ENCODE data around the gene PTGIS.

The PTGIS gene

GRCh38 chr20:49534255-49534712 is 33.7 kb downstream of the PTGIS start:
- DNase-seq (ENCODE audit: low read depth): peak; percentile 86
- Histone ChIP-seq H3K4me1 (ENCODE audit: control insufficient read depth, insufficient read depth, low read length) (peaks cover 15% of the 10 kb centered on the region), H3K9ac (ENCODE audit: low read length) (no peak overlapping the region), H3K36me3 (ENCODE audit: control insufficient read depth, insufficient read depth, low read length, severe bottlenecking) (peaks cover 79% of the 10 kb centered on the region), H3K4me3 (ENCODE audit: low read length) (no peak overlapping the region), H3K9me3 (ENCODE audit: control insufficient read depth, low read length) (peaks cover 3% of the 10 kb centered on the region), H3K27me3 (replicated peaks; ENCODE audit: control insufficient read depth, insufficient read depth, low read length) (no peaks in the 10 kb centered on the region)

DNA sequence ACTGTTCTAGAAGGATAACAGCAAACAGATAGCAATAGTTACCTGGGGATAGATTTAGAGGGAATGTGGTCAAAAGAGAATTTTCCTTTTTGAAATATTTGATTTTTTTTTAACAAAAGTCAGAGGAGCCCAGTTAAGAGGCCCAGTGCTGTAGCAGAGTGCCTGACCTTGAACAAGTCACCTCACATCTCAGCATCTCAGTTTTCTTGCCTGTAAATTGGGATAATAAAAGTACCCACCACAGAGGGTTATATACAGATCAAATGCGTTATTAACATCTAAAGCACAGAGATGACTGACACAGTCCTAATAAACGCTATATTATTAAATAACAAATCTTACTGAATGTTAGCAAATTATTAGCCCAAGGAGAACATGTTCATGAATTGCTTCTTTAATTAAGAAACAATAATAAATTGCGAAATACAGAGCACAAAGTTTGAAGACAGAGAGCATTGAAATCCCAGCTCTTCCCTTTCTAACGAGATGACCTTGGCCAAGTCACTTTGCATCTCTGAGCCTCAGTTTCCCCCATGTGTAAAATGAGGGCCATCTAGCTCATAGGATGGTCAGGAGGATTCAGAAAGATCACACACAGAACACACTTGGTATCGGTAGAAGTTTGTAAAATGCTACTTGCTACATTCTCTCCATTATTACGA is 35.5 kb downstream of the PTGIS start:
- peaks cover 3% of the 10 kb centered on the region for H3K9me3 ChIP-seq (ENCODE audit: control insufficient read depth, low read length)
- no peak overlapping the region for H3K9ac ChIP-seq (ENCODE audit: low read length)
- H3K4me1 ChIP-seq (ENCODE audit: control insufficient read depth, insufficient read depth, low read length): peaks cover 19% of the 10 kb centered on the region
- DNase-seq (ENCODE audit: low read depth): no peak
- no peak overlapping the region for H3K4me3 ChIP-seq (ENCODE audit: low read length)
- peaks cover 76% of the 10 kb centered on the region for H3K36me3 ChIP-seq (ENCODE audit: control insufficient read depth, insufficient read depth, low read length, severe bottlenecking)
- H3K27me3 ChIP-seq (replicated peaks; ENCODE audit: control insufficient read depth, insufficient read depth, low read length): no peaks in the 10 kb centered on the region

- Histone ChIP-seq H3K36me3 (ENCODE audit: control insufficient read depth, insufficient read depth, low read length, severe bottlenecking) (peaks cover 63% of the 10 kb centered on the region), H3K4me1 (ENCODE audit: control insufficient read depth, insufficient read depth, low read length) (peaks cover 12% of the 10 kb centered on the region), H3K4me3 (ENCODE audit: low read length) (no peak overlapping the region), H3K9me3 (ENCODE audit: control insufficient read depth, low read length) (peaks cover 3% of the 10 kb centered on the region), H3K9ac (ENCODE audit: low read length) (no peak overlapping the region), H3K27me3 (replicated peaks; ENCODE audit: control insufficient read depth, insufficient read depth, low read length) (no peaks in the 10 kb centered on the region)
- no peak for DNase-seq (ENCODE audit: low read depth)
Measured at GRCh38 chr20:49529470-49529869, 38.5 kb downstream of the PTGIS start.

DNA sequence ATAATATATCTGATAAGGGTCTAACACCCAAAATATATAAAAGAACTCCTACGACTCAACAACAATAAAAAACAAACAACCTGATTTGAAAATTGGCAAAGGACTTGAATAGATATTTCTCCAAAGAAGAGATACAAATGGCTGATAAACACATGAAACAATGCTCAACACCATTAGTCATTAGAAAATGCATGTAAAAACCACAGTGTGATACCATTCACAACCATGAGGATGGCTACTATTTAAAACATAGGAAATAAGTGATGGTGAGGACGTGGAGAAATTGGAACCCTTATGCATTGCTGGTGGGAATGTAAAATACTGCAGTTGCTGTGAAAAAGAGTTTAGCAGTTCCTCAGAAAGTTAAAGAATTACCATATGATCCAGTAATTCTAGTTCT is 41.4 kb downstream of the PTGIS start:
- Histone ChIP-seq H3K9ac (ENCODE audit: low read length) (no peak overlapping the region), H3K36me3 (ENCODE audit: control insufficient read depth, insufficient read depth, low read length, severe bottlenecking) (peaks cover 48% of the 10 kb centered on the region), H3K4me3 (ENCODE audit: low read length) (no peak overlapping the region), H3K4me1 (ENCODE audit: control insufficient read depth, insufficient read depth, low read length) (peaks cover 8% of the 10 kb centered on the region), H3K9me3 (ENCODE audit: control insufficient read depth, low read length) (peaks cover 3% of the 10 kb centered on the region), H3K27me3 (replicated peaks; ENCODE audit: control insufficient read depth, insufficient read depth, low read length) (no peaks in the 10 kb centered on the region)
- no peak for DNase-seq (ENCODE audit: low read depth)

DNA sequence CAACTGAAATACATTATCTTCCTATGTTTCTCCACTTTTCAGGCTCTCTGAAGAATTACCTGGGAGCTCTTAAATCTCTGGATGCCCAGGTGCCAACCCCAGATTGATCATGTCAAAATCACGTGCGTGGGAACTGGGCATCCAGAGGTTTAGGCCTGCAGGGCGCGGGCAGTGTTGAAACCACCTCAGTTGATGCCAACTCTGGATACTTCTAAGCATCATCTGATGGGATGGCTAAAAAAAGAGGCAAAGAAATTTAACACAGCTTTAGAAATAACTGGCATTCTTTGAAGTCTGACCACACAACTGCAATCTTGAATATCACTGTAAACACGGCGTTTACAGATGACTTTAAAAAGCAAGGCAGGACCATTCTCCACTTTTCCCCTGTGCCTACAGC is 41.9 kb downstream of the PTGIS start:
- Histone ChIP-seq H3K4me3 (ENCODE audit: low read length) (no peak overlapping the region), H3K27me3 (replicated peaks; ENCODE audit: control insufficient read depth, insufficient read depth, low read length) (no peaks in the 10 kb centered on the region), H3K4me1 (ENCODE audit: control insufficient read depth, insufficient read depth, low read length) (peaks cover 8% of the 10 kb centered on the region), H3K9me3 (ENCODE audit: control insufficient read depth, low read length) (peaks cover 3% of the 10 kb centered on the region), H3K9ac (ENCODE audit: low read length) (no peak overlapping the region), H3K36me3 (ENCODE audit: control insufficient read depth, insufficient read depth, low read length, severe bottlenecking) (peaks cover 46% of the 10 kb centered on the region)
- DNase-seq (ENCODE audit: low read depth): peak; percentile 78

- Histone ChIP-seq H3K9ac (ENCODE audit: low read length) (no peak overlapping the region), H3K36me3 (ENCODE audit: control insufficient read depth, insufficient read depth, low read length, severe bottlenecking) (peaks cover 33% of the 10 kb centered on the region), H3K27me3 (replicated peaks; ENCODE audit: control insufficient read depth, insufficient read depth, low read length) (no peaks in the 10 kb centered on the region), H3K4me3 (ENCODE audit: low read length) (no peak overlapping the region), H3K9me3 (ENCODE audit: control insufficient read depth, low read length) (no peaks in the 10 kb centered on the region), H3K4me1 (ENCODE audit: control insufficient read depth, insufficient read depth, low read length) (peaks cover 4% of the 10 kb centered on the region)
- DNase-seq (ENCODE audit: low read depth): no peak
Measured at GRCh38 chr20:49523767-49524360, 44.1 kb downstream of the PTGIS start.

GRCh38 chr20:49521356-49521755 is 46.6 kb downstream of the PTGIS start:
- Histone ChIP-seq H3K27me3 (replicated peaks; ENCODE audit: control insufficient read depth, insufficient read depth, low read length) (no peaks in the 10 kb centered on the region), H3K4me1 (ENCODE audit: control insufficient read depth, insufficient read depth, low read length) (peaks cover 16% of the 10 kb centered on the region), H3K36me3 (ENCODE audit: control insufficient read depth, insufficient read depth, low read length, severe bottlenecking) (peaks cover 28% of the 10 kb centered on the region), H3K4me3 (ENCODE audit: low read length) (no peak overlapping the region), H3K9me3 (ENCODE audit: control insufficient read depth, low read length) (no peaks in the 10 kb centered on the region), H3K9ac (ENCODE audit: low read length) (no peak overlapping the region)
- no peak for DNase-seq (ENCODE audit: low read depth)

DNA sequence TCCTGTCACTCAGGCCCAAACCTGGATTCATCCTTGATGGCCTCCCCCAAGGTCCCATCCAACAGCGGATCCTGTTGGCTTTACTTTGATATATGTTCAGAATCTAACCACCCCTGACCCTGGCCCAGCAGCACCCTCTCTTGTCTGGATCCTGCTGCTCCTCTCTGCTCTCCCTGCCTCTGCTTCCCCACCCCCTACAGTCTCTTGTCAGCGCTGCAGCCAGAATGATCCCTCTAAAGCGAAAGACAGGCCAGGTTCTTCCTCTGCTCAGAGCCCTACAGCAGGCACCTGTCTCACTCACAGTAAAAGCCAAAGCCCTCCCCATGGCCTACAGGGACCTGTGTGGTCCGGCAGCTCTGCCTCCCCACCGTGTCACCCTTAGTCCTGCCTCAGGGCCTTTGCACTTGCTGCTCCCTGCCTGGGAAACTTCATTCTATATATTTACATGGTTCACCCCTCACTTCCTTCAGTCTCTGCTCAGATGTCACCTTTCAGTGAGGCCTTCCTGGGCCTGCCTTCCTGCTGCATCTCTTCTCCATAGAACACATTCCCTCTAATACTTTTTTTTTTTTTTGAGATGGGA is 48.1 kb downstream of the PTGIS start:
- Histone ChIP-seq H3K27me3 (replicated peaks; ENCODE audit: control insufficient read depth, insufficient read depth, low read length) (no peaks in the 10 kb centered on the region), H3K4me1 (ENCODE audit: control insufficient read depth, insufficient read depth, low read length) (peaks cover 16% of the 10 kb centered on the region), H3K9me3 (ENCODE audit: control insufficient read depth, low read length) (no peaks in the 10 kb centered on the region), H3K4me3 (ENCODE audit: low read length) (no peak overlapping the region), H3K9ac (ENCODE audit: low read length) (no peak overlapping the region), H3K36me3 (ENCODE audit: control insufficient read depth, insufficient read depth, low read length, severe bottlenecking) (peaks cover 15% of the 10 kb centered on the region)
- no peak for DNase-seq (ENCODE audit: low read depth)

DNA sequence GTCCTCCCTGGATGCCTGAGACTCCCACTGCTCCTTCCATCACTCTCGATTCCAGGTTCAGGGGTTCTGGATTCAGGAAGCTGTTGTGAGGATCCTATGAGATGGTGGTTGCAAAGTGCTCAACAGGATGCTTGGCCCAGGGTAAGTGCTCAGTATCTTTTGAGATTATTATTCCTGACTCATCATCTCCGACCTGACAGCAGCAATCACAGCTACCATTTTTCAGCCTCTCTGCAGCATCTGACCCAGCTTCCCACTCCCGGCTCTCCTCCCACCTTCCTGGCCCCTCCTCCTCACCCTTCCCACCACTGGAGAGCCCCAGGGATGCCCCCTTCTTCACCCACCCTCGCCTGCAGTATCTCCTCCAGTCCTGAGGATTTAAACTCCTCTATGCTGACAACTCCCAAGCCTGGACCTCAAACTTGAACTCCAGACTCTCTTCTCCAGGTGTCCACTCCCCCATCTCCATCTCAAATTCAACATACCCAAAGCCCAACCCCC is 48.7 kb downstream of the PTGIS start:
- Histone ChIP-seq H3K36me3 (ENCODE audit: control insufficient read depth, insufficient read depth, low read length, severe bottlenecking) (peaks cover 13% of the 10 kb centered on the region), H3K9ac (ENCODE audit: low read length) (no peak overlapping the region), H3K9me3 (ENCODE audit: control insufficient read depth, low read length) (no peaks in the 10 kb centered on the region), H3K27me3 (replicated peaks; ENCODE audit: control insufficient read depth, insufficient read depth, low read length) (no peaks in the 10 kb centered on the region), H3K4me1 (ENCODE audit: control insufficient read depth, insufficient read depth, low read length) (peaks cover 16% of the 10 kb centered on the region), H3K4me3 (ENCODE audit: low read length) (no peak overlapping the region)
- no peak for DNase-seq (ENCODE audit: low read depth)

DNA sequence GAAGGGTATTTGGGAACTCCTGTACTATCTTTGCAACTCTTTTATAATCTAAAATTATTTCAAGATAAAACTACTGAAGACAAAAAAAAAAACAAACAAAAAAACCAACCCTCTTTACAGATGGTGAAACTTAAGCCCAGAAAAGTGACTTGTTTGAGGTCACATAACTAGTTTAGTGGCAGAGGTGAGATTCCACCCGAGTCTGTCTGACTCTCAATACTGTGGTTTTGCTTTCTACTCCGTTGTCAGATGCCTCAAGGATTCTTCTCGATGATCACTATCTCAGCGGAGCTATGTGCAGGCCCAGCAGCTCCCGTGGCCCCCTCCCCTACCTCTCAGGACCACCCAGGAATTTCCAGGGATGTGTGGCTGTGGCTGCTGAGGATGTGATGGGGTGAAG is 49.4 kb downstream of the PTGIS start:
- DNase-seq (ENCODE audit: low read depth): no peak
- no peak overlapping the region for H3K4me3 ChIP-seq (ENCODE audit: low read length)
- H3K27me3 ChIP-seq (replicated peaks; ENCODE audit: control insufficient read depth, insufficient read depth, low read length): no peaks in the 10 kb centered on the region
- H3K9ac ChIP-seq (ENCODE audit: low read length): no peak overlapping the region
- peaks cover 16% of the 10 kb centered on the region for H3K4me1 ChIP-seq (ENCODE audit: control insufficient read depth, insufficient read depth, low read length)
- peaks cover 11% of the 10 kb centered on the region for H3K36me3 ChIP-seq (ENCODE audit: control insufficient read depth, insufficient read depth, low read length, severe bottlenecking)
- H3K9me3 ChIP-seq (ENCODE audit: control insufficient read depth, low read length): no peaks in the 10 kb centered on the region

DNA sequence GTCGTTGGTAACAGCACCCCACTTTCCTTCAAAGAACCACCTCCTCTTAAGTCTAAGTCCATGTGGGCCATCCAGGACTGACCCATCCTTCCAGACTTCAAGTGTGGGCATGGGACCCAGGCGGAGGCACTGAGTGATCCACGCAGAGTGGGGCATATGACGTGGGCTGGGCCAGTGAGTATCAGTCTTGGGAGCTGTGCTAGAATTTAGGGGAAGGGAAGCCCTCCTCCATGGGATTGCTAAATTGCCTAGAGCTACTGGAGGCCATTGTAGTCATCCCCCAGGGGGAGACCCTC is 50.2 kb downstream of the PTGIS start:
- no peak for DNase-seq (ENCODE audit: low read depth)
- Histone ChIP-seq H3K4me1 (ENCODE audit: control insufficient read depth, insufficient read depth, low read length) (peaks cover 16% of the 10 kb centered on the region), H3K9me3 (ENCODE audit: control insufficient read depth, low read length) (no peaks in the 10 kb centered on the region), H3K4me3 (ENCODE audit: low read length) (no peak overlapping the region), H3K27me3 (replicated peaks; ENCODE audit: control insufficient read depth, insufficient read depth, low read length) (no peaks in the 10 kb centered on the region), H3K9ac (ENCODE audit: low read length) (no peak overlapping the region), H3K36me3 (ENCODE audit: control insufficient read depth, insufficient read depth, low read length, severe bottlenecking) (peaks cover 14% of the 10 kb centered on the region)

All from adipocyte (in vitro differentiated cells).